ENCODE results near the gene TMED4.

DNA sequence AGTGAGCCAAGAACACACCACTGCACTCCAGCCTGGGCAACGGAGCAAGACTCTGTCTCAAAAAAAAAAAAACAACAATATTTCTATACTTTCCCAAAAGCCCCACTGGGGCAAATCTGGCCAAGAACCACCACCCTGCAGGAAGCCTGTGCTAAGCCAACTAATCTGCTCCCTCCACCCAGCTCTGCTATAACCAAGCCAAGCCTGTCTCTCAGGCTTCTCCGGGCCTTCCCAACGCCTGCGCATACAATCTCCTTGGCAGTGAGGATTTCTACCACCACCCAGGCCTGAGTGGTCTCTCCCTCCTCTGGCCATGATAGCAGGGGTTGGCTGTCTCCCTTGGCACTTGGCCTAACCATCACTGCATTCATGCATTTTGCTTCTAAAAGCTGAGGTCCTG lies 22.5 kb downstream of the TMED4 start:
- TF ChIP-seq CTCF (IDR thresholded peaks at IDR 0.05; ENCODE audit: insufficient read depth, low read length, poor library complexity, severe bottlenecking) (no peak), EZH2phosphoT487 (conservative IDR thresholded peaks at IDR 0.05; ENCODE audit: low read length) (no peak)
